ENCODE data around the gene RUNX1.

The RUNX1 gene

DNA sequence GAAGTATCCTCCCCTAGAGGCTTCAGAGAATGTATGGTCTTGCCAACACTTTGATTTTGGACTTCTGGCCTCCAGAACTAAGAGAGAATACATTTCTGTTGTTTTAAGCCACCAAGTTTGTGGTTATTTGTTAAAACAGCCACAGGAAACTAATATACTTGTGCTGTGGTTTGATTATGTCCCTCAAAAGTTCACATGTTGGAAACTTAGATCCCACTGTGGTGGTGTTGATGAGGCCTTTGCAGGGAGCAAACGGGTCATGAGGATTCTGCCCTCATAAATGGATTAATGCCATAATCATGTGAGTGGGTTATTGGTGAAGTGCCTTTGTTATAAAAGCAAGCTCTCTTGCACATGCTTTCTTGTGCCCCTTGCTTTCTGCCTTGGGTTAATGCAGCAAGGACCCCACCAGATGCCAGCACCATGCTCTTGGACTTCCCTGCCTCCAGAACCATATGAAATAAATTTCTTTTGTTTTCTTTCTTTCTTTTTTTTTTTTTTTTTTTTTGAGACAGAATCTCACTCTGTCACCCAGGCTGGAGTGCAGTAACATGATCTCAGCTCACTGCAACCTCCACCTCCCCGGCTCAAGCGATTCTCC, 223.1 kb downstream of the RUNX1 start:
- Histone ChIP-seq H3K9me3 (ENCODE audit: control insufficient read depth, low read length) (no peaks in the 10 kb centered on the region), H3K4me3 (ENCODE audit: low read depth, low read length) (no peak overlapping the region), H2AFZ (no peak overlapping the region), H3K4me1 (no peaks in the 10 kb centered on the region), H3K4me2 (ENCODE audit: low read length) (no peak overlapping the region), H3K9ac (no peak overlapping the region), H3K27ac (no peak overlapping the region), H3K27me3 (ENCODE audit: control insufficient read depth, insufficient read depth, low read length) (no peaks in the 10 kb centered on the region), H3K36me3 (ENCODE audit: control insufficient read depth, insufficient read depth, low read length) (no peaks in the 10 kb centered on the region), H3K79me2 (no peaks in the 10 kb centered on the region)
- TF ChIP-seq, protein P1, sequence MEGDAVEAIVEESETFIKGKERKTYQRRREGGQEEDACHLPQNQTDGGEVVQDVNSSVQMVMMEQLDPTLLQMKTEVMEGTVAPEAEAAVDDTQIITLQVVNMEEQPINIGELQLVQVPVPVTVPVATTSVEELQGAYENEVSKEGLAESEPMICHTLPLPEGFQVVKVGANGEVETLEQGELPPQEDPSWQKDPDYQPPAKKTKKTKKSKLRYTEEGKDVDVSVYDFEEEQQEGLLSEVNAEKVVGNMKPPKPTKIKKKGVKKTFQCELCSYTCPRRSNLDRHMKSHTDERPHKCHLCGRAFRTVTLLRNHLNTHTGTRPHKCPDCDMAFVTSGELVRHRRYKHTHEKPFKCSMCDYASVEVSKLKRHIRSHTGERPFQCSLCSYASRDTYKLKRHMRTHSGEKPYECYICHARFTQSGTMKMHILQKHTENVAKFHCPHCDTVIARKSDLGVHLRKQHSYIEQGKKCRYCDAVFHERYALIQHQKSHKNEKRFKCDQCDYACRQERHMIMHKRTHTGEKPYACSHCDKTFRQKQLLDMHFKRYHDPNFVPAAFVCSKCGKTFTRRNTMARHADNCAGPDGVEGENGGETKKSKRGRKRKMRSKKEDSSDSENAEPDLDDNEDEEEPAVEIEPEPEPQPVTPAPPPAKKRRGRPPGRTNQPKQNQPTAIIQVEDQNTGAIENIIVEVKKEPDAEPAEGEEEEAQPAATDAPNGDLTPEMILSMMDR (IDR thresholded peaks at IDR 0.05) = no peak

DNA sequence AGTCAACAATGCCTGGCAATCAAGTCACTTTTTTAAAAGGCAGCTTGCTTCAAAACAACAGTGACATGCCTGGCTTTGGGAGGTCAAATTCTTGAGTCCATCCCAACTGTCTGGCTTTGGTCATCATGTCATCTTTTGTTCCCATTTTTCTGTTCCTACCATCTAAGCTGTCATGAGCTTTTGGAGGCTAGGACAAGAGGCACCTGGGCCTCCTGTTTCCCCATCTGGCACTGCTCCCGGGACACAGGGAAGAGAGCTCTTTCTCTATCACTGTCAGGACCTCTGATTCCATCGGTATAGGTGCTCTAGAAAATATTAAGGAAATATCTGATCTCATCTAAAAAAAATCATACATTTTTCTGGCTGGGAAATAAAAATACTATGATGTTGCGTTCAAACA, 224.0 kb downstream of the RUNX1 start:
- Histone ChIP-seq H3K4me2 (ENCODE audit: low read length) (no peak overlapping the region), H3K4me3 (ENCODE audit: low read depth, low read length) (no peak overlapping the region), H2AFZ (no peak overlapping the region), H3K9ac (no peak overlapping the region), H3K4me1 (no peaks in the 10 kb centered on the region), H3K27ac (no peak overlapping the region), H3K36me3 (ENCODE audit: control insufficient read depth, insufficient read depth, low read length) (no peaks in the 10 kb centered on the region), H3K9me3 (ENCODE audit: control insufficient read depth, low read length) (no peaks in the 10 kb centered on the region), H3K27me3 (ENCODE audit: control insufficient read depth, insufficient read depth, low read length) (no peaks in the 10 kb centered on the region), H3K79me2 (no peaks in the 10 kb centered on the region)
- TF ChIP-seq, protein P1 (IDR thresholded peaks at IDR 0.05) = no peak

DNA sequence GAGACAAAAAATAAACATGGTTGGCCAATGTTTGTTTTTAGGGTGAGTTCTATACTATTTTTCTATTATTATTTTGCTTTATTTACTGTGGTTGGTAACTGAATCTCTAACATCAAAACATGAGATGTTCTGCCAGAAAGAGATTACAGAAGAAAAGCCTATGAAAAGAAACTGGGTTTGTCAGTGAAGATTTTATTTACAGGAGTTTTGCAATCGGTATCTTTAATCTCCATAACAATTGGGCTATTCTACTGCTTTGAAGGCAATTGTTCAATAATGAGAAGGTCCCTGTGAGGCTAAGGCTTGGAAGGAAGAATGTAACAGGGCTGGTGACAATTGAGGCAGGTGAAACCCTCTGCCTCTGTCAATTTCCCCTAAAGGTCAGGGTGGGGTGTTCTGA, 224.8 kb downstream of the RUNX1 start:
- no peaks in the 10 kb centered on the region for H3K4me1 ChIP-seq
- H3K4me3 ChIP-seq (ENCODE audit: low read depth, low read length) = no peak overlapping the region
- no peaks in the 10 kb centered on the region for H3K9me3 ChIP-seq (ENCODE audit: control insufficient read depth, low read length)
- no peaks in the 10 kb centered on the region for H3K79me2 ChIP-seq
- TF ChIP-seq, protein P1 (IDR thresholded peaks at IDR 0.05) = no peak
- H3K27me3 ChIP-seq (ENCODE audit: control insufficient read depth, insufficient read depth, low read length) = no peaks in the 10 kb centered on the region
- no peak overlapping the region for H3K27ac ChIP-seq
- no peaks in the 10 kb centered on the region for H3K36me3 ChIP-seq (ENCODE audit: control insufficient read depth, insufficient read depth, low read length)
- no peak overlapping the region for H3K4me2 ChIP-seq (ENCODE audit: low read length)
- no peak overlapping the region for H2AFZ ChIP-seq
- H3K9ac ChIP-seq = no peak overlapping the region

DNA sequence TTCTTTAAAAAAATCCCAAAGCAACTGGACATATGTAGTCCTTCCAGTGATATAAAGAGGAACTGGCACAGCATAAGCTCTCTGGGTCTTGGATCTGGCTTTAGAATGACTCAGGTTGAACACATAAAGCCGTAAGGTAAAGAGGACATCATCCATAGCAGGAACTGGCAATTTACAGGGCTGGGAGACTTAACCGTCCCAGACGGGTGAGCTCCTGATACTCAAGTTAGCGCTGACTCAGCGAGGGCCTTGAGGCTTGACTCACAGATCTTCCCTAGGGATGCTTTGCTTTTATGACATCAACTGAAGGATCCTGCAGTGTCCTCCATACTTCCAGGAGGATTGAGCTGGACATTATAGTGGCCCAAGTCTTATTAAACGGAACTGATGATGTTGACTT, 226.2 kb downstream of the RUNX1 start:
- Histone ChIP-seq H3K27ac (no peak overlapping the region), H3K4me1 (no peaks in the 10 kb centered on the region), H3K36me3 (ENCODE audit: control insufficient read depth, insufficient read depth, low read length) (no peaks in the 10 kb centered on the region), H2AFZ (no peak overlapping the region), H3K4me2 (ENCODE audit: low read length) (no peak overlapping the region), H3K4me3 (ENCODE audit: low read depth, low read length) (no peak overlapping the region), H3K9ac (no peak overlapping the region), H3K79me2 (no peaks in the 10 kb centered on the region), H3K9me3 (ENCODE audit: control insufficient read depth, low read length) (no peaks in the 10 kb centered on the region), H3K27me3 (ENCODE audit: control insufficient read depth, insufficient read depth, low read length) (no peaks in the 10 kb centered on the region)
- TF ChIP-seq, protein P1 (IDR thresholded peaks at IDR 0.05) = no peak

DNA sequence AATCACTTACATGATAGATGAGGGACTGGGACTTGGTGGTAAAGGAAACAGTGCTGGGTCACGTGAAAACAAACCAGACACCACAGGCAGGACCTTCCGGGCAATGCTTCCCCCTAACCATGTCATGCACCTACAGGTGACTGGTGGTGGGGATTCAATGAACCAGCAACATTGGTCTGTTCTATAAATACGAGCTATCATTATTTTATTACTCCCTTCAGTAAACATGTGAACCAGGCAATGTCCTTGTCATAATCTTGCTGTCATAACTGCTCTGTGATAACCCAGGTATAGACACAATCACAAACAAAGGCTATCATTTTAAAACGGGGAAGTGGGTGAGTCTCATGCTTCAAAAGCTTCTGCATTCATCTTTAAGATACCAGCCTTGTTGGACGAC, 226.9 kb downstream of the RUNX1 start:
- no peak overlapping the region for H3K9ac ChIP-seq
- H3K4me2 ChIP-seq (ENCODE audit: low read length) = no peak overlapping the region
- no peak overlapping the region for H3K4me3 ChIP-seq (ENCODE audit: low read depth, low read length)
- H3K27ac ChIP-seq = no peak overlapping the region
- H3K36me3 ChIP-seq (ENCODE audit: control insufficient read depth, insufficient read depth, low read length) = no peaks in the 10 kb centered on the region
- no peaks in the 10 kb centered on the region for H3K27me3 ChIP-seq (ENCODE audit: control insufficient read depth, insufficient read depth, low read length)
- no peaks in the 10 kb centered on the region for H3K9me3 ChIP-seq (ENCODE audit: control insufficient read depth, low read length)
- H2AFZ ChIP-seq = no peak overlapping the region
- TF ChIP-seq, protein P1 (IDR thresholded peaks at IDR 0.05) = no peak
- no peaks in the 10 kb centered on the region for H3K4me1 ChIP-seq
- no peaks in the 10 kb centered on the region for H3K79me2 ChIP-seq
